GM18867 (cell line): ENCODE data around the gene TBC1D8.

ENCODE experiments used
- ATAC-seq: cut with Tn5 transposase; IDR thresholded peaks from one replicate; pipeline ENCODE4 v1.9.1; 2021; ENCODE audit warnings: mild to moderate bottlenecking, moderate library complexity; ENCODE audit not compliant: unreplicated experiment

Gene TBC1D8

DNA sequence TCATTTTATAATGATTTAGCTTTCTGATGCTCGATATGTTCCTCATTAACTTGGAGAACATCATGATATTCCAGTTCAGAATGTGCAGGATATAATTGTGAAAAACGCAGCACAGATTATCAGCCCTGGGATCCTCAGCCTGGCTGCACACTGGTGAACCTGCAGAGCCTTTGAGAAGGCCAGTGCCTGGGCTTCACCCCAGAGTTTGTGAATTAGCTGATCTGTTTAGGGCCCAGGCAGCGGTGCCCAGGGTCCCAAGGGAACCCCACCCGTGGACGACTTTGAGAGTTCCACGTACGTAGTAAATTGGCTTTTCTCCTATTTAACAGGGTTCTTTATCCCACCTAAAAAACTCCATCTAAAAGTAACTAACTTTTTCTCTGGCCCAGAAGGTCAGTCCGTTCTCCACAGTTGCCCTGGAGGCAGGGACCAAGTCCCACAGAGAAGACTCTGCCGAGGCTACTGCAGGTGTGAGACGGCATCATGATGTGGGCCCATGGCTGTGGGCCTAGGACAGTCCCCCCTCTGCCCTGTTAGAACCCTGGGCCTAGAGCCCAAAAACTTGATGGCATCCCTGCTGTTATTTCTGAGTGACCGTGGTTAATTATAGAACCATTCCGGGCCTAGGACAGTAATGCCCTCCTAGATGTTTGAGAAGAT, 188.7 kb downstream of the TBC1D8 start:
- ATAC-seq, result no peak

DNA sequence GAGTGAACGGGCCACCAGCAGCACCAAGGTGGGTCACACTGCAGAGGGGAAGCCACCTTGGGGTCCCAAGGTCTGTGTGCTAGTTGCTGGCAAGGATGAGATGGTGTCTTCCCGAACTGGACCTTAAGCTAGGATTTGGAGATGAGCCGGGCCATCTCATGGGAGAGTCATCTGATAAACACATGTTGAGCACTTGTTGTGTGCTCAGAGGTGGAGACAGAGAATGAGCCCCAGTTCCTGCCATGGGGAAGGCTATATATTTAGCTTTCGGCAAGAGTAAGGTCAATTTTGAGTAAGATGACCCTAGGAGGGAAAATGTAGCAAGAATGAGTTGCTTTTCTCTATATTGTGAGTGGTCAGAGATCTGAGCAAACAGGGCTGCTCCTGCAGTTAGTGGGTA, 190.5 kb downstream of the TBC1D8 start:
- no peak for ATAC-seq

GRCh38 chr2:100959225-100959880, 191.8 kb downstream of the TBC1D8 start:
- ATAC-seq, result no peak

- no peak for ATAC-seq
Observed at GRCh38 chr2:100957996-100958653, 193.1 kb downstream of the TBC1D8 start.
